Measurements from ENCODE around the gene CDC42EP4.

Gene CDC42EP4

GRCh38 chr17:73293480-73293911 is 18.3 kb downstream of the CDC42EP4 start:
- DNase-seq, result no peak

GRCh38 chr17:73293031-73293430 is 18.8 kb downstream of the CDC42EP4 start:
- DNase-seq, result no peak

GRCh38 chr17:73292031-73292531 is 19.7 kb downstream of the CDC42EP4 start:
- DNase-seq, result no peak

- DNase-seq, result no peak
Measured at GRCh38 chr17:73291260-73291801, 20.5 kb downstream of the CDC42EP4 start.

- DNase-seq, result no peak
Measured at GRCh38 chr17:73290399-73291259, 21.2 kb downstream of the CDC42EP4 start.

- no peak for DNase-seq
Measured at GRCh38 chr17:73289549-73290254, 22.1 kb downstream of the CDC42EP4 start.

- no peak for DNase-seq
Measured at GRCh38 chr17:73288534-73289302, 23.1 kb downstream of the CDC42EP4 start.

- no peak for DNase-seq
Measured at GRCh38 chr17:73286863-73287296, 24.9 kb downstream of the CDC42EP4 start.

- DNase-seq, result no peak
Measured at GRCh38 chr17:73285916-73286862, 25.6 kb downstream of the CDC42EP4 start.

- DNase-seq, result no peak
Measured at GRCh38 chr17:73285603-73285908, 26.2 kb downstream of the CDC42EP4 start.

GRCh38 chr17:73284906-73285602 is 26.7 kb downstream of the CDC42EP4 start:
- DNase-seq, result no peak

- no peak for DNase-seq
Measured at GRCh38 chr17:73284354-73284753, 27.4 kb downstream of the CDC42EP4 start.

GRCh38 chr17:73283841-73284282 is 27.9 kb downstream of the CDC42EP4 start:
- no peak for DNase-seq

GRCh38 chr17:73283250-73283649 is 28.6 kb downstream of the CDC42EP4 start:
- no peak for DNase-seq

GRCh38 chr17:73282629-73283028 is 29.2 kb downstream of the CDC42EP4 start:
- DNase-seq, result no peak

GRCh38 chr17:73281928-73282327 is 29.9 kb downstream of the CDC42EP4 start:
- no peak for DNase-seq

- DNase-seq, result no peak
Measured at GRCh38 chr17:73280191-73280590, 31.6 kb downstream of the CDC42EP4 start.

- no peak for DNase-seq
Measured at GRCh38 chr17:73279704-73280103, 32.1 kb downstream of the CDC42EP4 start.

- DNase-seq, result peak; percentile 89
Measured at GRCh38 chr17:73278465-73279453, 33.0 kb downstream of the CDC42EP4 start.

GRCh38 chr17:73278049-73278464 is 33.7 kb downstream of the CDC42EP4 start:
- no peak for DNase-seq

Measured in NCI-H345 (cell line).